ENCODE results near the gene PFDN4.

PFDN4 gene

GRCh38 chr20:54173653-54174456 is 34.0 kb upstream of the PFDN4 start, which contains the start of gene CYP24A1:
TSS of gene CYP24A1 (minus strand) at chr20:54173986. CDS start at chr20:54173579, 407 bp downstream.
- DNase-seq: peak in 2 of 3 donors; percentile 46 to 67

GRCh38 chr20:54174457-54175175 is 33.3 kb upstream of the PFDN4 start:
- DNase-seq: peak in 2 of 3 donors; percentile 57

GRCh38 chr20:54176610-54177009 is 31.3 kb upstream of the PFDN4 start:
- no peak for DNase-seq

DNA sequence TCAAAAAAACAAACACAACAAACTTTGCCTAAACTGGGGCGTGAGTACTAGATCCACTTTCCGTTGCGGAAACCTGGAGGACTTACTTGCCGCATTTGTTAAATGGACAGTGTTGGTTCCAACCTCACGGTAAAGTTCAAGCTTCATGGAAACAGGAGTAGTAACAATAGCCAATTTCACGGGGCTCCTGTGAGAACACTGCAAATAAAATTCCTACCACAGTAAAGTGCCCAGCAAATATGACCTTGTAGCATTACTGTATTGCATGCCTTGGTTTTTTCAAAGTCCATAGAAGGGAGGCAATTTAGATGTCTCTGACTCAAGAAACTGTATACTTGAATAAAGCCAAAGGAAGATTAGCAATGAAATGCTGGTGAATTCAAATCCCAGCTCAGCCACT is 30.5 kb upstream of the PFDN4 start:
- no peak for DNase-seq

DNA sequence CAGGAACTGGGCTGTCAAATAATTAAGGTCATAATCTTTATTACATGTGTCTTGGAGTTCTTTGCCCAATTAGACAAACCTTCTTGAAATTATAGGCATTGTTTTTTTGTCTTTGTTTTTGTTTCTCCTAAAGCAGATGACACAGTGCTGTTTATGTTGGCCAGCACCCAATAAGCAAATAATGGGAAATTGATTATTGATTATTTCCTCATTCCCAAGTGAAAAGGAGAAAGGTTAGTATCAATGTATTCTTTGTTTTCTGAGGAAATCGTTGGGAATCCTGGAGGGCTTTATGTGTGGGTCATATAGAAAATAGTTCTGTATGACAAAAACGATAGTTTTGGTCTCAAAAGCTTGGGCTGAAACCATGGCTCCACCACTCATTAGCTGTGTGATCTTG is 29.6 kb upstream of the PFDN4 start:
- no peak for DNase-seq

GRCh38 chr20:54179946-54180345 is 27.9 kb upstream of the PFDN4 start:
- DNase-seq: no peak

DNA sequence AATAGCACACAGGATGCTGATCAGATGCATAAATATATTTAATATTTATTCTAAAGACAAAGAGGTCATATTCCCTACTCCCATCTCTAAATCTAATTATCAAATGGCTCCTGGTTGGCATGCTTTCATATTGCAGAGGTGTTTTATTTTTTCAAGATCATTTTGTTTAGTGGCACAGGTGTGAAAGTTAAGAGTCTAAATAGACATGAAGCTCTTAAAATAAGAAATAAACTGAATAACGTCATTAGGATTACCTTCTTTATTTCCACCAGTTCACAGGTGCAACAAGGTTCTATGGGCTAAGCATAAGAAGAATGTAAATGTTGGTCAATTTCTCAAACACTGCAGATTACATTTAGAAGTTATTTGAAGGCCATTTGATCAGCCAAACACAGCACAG is 27.0 kb upstream of the PFDN4 start:
- no peak for DNase-seq

DNA sequence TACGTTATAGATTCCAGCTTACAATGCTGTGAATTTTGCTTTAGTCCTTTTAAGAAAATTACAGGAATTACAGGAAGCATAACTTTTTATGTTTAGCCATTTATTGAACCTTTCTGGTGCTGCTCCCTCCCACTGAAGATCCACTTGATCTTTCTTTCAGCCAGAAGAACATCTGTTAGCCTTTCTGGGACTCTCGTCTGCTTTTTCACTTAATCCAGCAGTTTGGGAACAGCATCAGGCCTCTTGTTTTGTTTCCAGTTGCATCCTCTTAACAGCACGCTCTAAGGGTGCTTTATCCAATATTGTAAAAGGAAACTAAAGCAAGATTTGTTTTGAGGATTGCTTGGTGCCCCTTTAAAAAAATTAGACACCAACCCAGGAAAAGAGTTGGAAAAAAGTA is 23.8 kb upstream of the PFDN4 start:
- DNase-seq: no peak

- no peak for DNase-seq
Observed at GRCh38 chr20:54184904-54185626, 22.8 kb upstream of the PFDN4 start.

DNA sequence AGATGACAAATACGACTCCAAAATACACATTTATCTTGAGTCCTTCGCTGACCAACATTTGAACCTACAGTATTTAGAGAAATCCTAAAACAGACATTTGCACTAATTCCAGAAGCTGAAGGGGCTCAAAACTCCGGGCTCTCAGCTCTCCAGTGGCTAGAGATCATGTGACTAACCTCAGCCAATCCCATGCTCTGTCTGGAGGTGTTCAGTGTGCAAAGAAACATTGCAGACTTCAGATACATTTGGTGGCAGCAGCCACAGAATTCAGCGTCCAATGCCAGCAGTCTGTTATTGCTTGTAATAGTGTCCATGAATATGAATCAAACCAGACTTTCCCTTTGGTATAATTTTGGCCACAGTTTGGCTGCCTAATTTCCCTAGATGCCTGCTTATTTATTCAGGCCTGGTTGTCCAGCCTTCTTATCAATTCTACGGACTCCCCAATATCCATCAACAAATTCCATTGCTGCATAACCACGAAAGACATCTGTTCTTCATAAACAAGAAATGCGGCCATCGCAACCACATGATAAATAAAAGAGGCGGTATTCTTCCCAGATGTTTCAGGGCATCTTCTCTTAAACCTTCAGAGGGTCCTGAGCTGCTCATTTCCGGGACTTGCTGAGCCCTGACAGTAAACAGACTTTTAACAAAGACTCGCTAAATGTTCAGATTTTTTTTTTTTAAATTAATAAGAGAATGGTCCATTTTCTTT is 19.6 kb upstream of the PFDN4 start:
- no peak for DNase-seq

GRCh38 chr20:54189630-54190029 is 18.3 kb upstream of the PFDN4 start:
- no peak for DNase-seq

GRCh38 chr20:54190217-54190616 is 17.7 kb upstream of the PFDN4 start:
- DNase-seq: no peak

DNA sequence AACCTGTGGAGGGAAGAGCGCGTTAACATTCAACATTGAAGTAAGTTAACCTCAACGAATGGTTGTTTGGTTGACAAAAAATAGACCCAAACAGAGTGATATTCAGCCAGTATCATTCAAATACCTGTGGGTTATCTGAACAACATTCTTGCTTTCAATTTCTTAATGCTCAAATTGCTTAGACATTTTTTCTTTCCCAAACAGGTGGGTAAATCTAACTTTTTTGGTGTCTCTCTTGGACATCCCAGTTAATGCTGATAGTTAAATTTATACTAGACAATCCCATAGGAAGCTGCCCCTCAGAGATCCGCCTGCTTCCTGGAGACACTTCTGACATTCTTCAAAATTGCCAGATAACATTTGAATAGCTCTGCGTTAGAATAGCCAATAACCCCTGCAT is 14.1 kb upstream of the PFDN4 start:
- no peak for DNase-seq

- DNase-seq: no peak
Observed at GRCh38 chr20:54194724-54195438, 13.0 kb upstream of the PFDN4 start.

GRCh38 chr20:54195483-54196472 is 12.1 kb upstream of the PFDN4 start:
- peak in 1 of 3 donors; percentile 18 for DNase-seq

GRCh38 chr20:54197621-54198604 is 10.0 kb upstream of the PFDN4 start:
- DNase-seq: peak; percentile 50 to 59 (median 55)

- DNase-seq: no peak
Observed at GRCh38 chr20:54199283-54199682, 8.6 kb upstream of the PFDN4 start.

DNA sequence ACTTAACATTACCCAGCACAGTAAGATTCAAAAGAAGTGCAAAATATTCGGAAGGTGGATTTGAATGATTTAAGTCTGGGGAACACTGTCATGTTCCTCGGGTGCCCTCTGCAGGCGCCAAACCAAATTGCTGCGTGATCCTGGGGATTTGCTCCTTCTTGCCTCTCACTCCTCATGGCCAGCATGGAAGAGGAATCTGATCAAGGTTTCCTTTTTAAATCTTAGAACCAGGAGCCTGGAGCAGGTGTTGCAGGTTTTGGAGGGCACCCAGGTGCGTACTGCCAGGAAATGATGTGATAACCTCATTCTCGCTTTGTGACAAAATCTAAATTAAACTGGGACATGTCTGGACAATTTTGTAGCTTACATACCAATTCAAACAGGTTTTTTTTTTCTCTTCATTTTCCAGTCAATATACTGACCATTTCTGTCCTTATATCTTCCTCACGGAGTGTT is 8.1 kb upstream of the PFDN4 start:
- peak; percentile 76 to 83 (median 81) for DNase-seq

DNA sequence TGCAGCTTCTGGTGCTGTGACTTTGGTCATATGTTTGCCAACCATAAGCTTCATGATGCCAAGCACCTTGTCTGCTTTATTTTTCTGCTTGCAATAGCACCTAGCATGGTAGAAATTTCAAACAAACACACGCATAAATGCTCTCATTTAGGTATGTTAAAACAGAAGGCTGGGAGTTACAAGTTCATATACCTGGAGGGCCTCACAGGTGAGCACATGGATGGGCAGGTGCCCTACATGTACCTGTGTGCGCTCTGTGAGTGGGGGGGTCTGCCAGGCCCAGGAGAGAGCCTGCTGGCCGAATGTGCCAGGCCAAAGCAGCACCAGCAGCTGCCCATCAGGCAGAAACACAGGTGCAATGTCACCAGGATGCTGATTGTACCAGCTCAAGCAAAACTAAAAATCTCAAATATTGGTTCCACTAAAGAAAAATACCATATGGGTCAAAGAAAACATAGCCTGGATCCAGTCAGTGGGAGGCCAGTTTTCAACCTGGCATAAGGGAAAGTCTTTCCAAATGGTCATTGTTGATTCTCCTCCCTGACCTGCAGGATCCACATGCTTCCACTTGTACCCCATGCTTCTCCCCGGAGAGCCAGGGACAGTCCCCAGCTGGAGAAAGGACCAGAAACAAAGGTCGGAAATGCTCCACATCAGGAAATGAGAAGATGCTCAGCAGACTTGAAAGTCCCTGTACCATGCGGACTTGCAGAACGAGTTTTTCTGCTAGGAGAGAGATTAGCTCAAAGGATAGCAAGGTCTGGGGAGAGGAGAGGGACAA is 7.2 kb upstream of the PFDN4 start:
- DNase-seq: no peak

Measured in suppressor macrophage treated with lipopolysaccharide for 1 hour (primary cell).